Cardiac fibroblast (primary cell): ENCODE data around the gene CFAP100.

Source experiments
- DNase-seq, 2 donors: peaks; one replicate each; pipeline versions ENCODE4 v3.0.0 to v3.0.0-alpha.2; 2010; ENCODE audit warnings: low read depth in 2 of 2
- H3K4me3 ChIP-seq, 2 donors: replicated peaks in 1 of 2; 1 replicate in 1 of 2; 2 replicates in 1 of 2; pipeline ENCODE4 v1.5.1; 2011; ENCODE audit warnings: low read depth in 2 of 2, low read length in 2 of 2, mild to moderate bottlenecking in 2 of 2, moderate library complexity in 1 of 2
- CTCF ChIP-seq: IDR thresholded peaks from one replicate; pipeline ENCODE4 v1.5.1; 2011; ENCODE audit warnings: low read depth, mild to moderate bottlenecking, low read length, inconsistent platforms

CFAP100 gene

DNA sequence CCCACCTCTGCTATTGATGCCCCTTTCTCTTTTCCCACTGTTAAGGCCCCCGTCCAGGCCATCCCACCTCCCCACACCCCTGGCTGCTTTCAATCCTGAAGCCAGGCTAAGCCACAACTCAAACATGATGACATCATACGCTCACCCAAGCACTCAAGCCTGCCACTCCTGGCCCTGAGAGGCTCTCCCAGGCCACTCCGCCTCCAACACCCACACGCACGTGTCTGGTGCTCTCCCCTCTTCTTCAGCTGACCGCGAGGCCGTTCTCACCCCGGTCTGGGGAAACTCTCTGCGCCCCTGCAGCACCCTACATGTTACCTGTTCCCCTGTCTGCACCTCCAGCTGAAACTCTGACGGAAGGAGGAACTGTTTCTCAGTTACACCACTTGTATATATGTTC is 74.8 kb downstream of the CFAP100 start:
- no peak overlapping the region for H3K4me3 ChIP-seq
- DNase-seq = no peak
- TF ChIP-seq CTCF = no peak

- TF ChIP-seq CTCF = no peak
- no peak overlapping the region for H3K4me3 ChIP-seq
- peak; percentile 73 to 87 for DNase-seq
Observed at GRCh38 chr3:126472277-126473006, 77.7 kb downstream of the CFAP100 start.

DNA sequence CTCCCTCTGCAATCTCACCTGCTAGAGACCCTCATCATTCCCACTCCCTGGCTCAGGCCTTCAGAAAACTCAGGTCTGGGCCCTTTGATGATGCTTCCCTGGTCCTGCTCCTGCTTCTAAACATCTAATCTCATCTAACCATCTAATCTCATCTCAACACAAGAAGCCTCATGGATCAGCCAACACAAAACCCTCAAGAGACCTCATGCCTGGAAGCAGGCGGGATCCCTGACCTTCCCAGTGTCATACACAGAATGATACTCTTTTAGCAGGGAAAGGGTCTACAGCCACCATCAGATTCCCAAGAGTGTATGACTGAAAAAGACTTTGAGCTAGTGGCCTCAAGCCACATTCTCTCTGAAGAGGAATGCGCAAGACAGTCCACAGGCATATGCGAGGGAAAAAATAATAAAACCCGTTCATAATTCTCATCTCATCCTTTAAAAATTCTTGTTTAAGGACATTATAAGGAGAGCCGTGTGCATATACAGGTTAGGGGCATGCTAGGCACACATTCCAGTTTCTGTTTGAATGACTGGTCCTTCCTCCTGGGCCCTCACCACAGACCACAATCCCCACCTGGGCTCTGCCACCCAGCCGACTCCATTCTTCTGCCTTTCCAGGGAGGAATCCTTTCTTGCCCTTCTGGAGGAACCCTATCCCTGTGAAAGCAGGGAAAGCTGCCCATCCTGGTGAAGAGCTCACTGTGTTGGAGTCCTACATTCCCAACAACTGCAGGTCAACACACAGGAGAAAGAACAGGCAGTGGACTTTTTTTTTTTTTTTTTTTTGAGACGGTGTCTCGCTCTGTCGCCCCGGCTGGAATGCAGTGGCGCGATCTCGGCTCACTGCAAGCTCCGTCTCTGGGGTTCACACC is 78.8 kb downstream of the CFAP100 start:
- peak overlapping the region in 1 of 2 donors; percentile 3 for H3K4me3 ChIP-seq
- no peak for DNase-seq
- no peak for TF ChIP-seq CTCF

DNA sequence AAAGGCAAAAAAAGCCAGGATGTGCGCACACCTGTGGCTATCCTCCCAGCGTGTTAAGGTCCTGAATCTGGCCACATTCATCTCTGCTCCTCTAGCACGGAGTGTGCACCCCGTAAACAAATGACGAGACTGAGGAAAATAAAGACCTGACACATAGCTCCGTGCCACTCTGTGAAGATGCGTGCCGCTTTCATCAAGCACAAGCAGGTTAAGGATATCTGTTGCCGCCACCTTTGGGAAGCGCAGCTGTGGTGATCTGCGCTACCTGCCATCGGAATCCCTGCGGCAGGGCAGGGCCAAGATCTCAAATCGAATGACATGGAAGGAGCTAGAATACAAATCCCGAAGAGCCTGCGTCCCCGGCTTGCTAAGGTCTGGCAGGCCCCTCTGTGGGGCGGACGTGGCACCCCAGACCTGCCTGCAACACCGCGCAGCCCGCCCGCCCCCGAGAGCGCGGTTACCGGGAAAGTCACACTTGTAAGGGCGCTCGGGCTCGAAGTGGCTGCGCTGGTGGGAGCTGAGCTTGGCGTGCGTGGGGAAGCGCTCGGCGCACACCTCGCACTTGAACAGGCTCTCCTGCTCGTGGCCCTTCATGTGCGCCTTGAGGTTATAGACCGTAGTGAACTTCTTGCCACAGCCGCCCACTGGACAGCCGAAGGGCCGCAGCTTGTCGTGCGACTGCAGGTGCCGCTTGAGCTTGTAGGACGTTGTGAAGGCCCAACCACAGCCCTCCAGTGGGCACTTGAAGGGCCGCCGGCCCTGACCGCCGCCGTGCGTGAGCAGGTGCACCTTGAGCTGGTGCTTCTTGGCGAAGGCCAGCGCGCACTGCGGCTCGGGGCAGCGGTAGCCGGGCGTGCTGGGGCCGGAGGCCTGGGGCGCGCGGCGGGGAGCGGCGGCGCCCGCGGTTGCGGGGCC is 80.0 kb downstream of the CFAP100 start:
- DNase-seq = peak; percentile 40 to 56
- H3K4me3 ChIP-seq = peak overlapping the region; percentile 74 to 78
- peak; percentile 6 for TF ChIP-seq CTCF

DNA sequence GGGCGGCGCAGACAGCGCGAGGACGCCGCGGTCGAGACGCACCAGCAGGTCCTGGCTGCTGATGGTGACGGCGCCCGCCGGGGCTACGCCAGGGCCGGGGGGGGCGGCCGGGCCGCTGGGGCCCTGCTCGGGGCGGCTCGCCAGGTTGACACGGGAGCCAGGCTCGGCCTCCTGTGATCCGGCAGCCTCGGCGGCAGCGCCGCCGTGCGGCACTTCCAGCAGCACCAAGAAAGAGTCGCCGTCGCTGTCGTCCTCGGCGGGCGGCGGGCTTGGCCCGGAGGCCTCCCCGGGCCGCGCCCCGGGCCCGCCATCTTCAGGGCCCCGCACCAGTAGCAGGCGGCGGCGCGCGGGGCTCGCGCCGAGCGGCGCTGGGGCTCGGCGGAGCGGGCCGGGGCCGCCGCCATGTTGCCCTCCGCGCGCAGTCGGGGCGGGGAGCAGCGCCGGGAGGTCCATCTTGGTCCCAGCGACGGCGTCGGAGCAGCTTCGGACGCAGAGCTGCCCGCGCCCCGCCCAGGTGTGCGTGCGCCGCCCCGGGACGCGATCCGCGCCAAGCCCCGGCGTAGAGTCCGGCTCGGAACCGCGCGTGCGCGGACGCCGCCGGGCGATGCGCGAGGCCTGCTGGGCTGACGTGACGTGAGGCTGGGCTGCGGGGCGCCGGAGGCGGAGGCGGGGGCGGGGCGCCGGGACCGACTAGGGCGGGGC is 80.9 kb downstream of the CFAP100 start, which contains the start of gene ZXDC:
Gene ZXDC (minus strand): TSS at position 479 of the 702 bp plus-strand sequence. CDS start 26 bp downstream, at position 453.
- no peak for TF ChIP-seq CTCF

More for the DNA sequence above, 80.9 kb downstream of the CFAP100 start, which contains the start of gene ZXDC:
- DNase-seq = peak; percentile 92 to 97
- peak within 1 kb of the TSS; percentile 74 to 78 for H3K4me3 ChIP-seq
